NCI-H1436 treated with DMSO at 0.1 percent for 48 hours (cell line): ENCODE measurements around the gene ACE2.

ENCODE experiments used
- DNase-seq: peaks from one replicate; lab custom pipeline; 2025; lab: John Stamatoyannopoulos, UW

The ACE2 gene

GRCh38 chrX:15574017-15574416, 26.7 kb downstream of the ACE2 start:
- DNase-seq, result no peak

GRCh38 chrX:15570145-15570544, 30.6 kb downstream of the ACE2 start:
- no peak for DNase-seq

- DNase-seq, result no peak
Measured at GRCh38 chrX:15567886-15568616, 32.7 kb downstream of the ACE2 start.

- no peak for DNase-seq
Measured at GRCh38 chrX:15567267-15567666, 33.5 kb downstream of the ACE2 start.

GRCh38 chrX:15566244-15566643, 34.5 kb downstream of the ACE2 start:
- no peak for DNase-seq

GRCh38 chrX:15564981-15565579, 35.7 kb downstream of the ACE2 start:
- DNase-seq, result no peak

- DNase-seq, result no peak
Measured at GRCh38 chrX:15563056-15563455, 37.7 kb downstream of the ACE2 start.

GRCh38 chrX:15560924-15561323, 39.8 kb downstream of the ACE2 start:
- DNase-seq, result no peak

GRCh38 chrX:15559227-15559626, 41.5 kb downstream of the ACE2 start:
- no peak for DNase-seq

GRCh38 chrX:15549189-15550012, 51.4 kb downstream of the ACE2 start:
- no peak for DNase-seq

GRCh38 chrX:15547356-15547755, 53.4 kb downstream of the ACE2 start:
- DNase-seq, result no peak

GRCh38 chrX:15546745-15547144, 54.0 kb downstream of the ACE2 start:
- no peak for DNase-seq

- DNase-seq, result no peak
Measured at GRCh38 chrX:15530318-15530717, 70.4 kb downstream of the ACE2 start.

- no peak for DNase-seq
Measured at GRCh38 chrX:15529165-15529564, 71.6 kb downstream of the ACE2 start.

GRCh38 chrX:15525664-15526416, 74.9 kb downstream of the ACE2 start:
- DNase-seq, result peak; percentile 10

GRCh38 chrX:15524417-15524816, 76.3 kb downstream of the ACE2 start:
- DNase-seq, result no peak

- no peak for DNase-seq
Measured at GRCh38 chrX:15523088-15523487, 77.7 kb downstream of the ACE2 start.

GRCh38 chrX:15522464-15522863, 78.3 kb downstream of the ACE2 start:
- no peak for DNase-seq

- no peak for DNase-seq
Measured at GRCh38 chrX:15515931-15516330, 84.8 kb downstream of the ACE2 start.

- no peak for DNase-seq
Measured at GRCh38 chrX:15514279-15514678, 86.5 kb downstream of the ACE2 start.

- DNase-seq, result no peak
Measured at GRCh38 chrX:15512401-15512965, 88.3 kb downstream of the ACE2 start.

- no peak for DNase-seq
Measured at GRCh38 chrX:15511563-15511962, 89.2 kb downstream of the ACE2 start.
